ENCODE results near the gene SRD5A2.

The SRD5A2 gene

GRCh38 chr2:31577143-31577542 lies 3.6 kb downstream of the SRD5A2 start:
- no peak for TF ChIP-seq CTCF (IDR thresholded peaks at IDR 0.05)

GRCh38 chr2:31568585-31569201 lies 12.0 kb downstream of the SRD5A2 start:
- no peak for TF ChIP-seq CTCF (IDR thresholded peaks at IDR 0.05)

GRCh38 chr2:31567679-31568078 lies 13.1 kb downstream of the SRD5A2 start:
- TF ChIP-seq CTCF (IDR thresholded peaks at IDR 0.05), result no peak

- no peak for TF ChIP-seq CTCF (IDR thresholded peaks at IDR 0.05)
Measured at GRCh38 chr2:31563273-31563839, 17.4 kb downstream of the SRD5A2 start.

GRCh38 chr2:31561823-31562222 lies 18.9 kb downstream of the SRD5A2 start:
- no peak for TF ChIP-seq CTCF (IDR thresholded peaks at IDR 0.05)

- TF ChIP-seq CTCF (IDR thresholded peaks at IDR 0.05), result no peak
Measured at GRCh38 chr2:31558401-31559295, 22.1 kb downstream of the SRD5A2 start.

- TF ChIP-seq CTCF (IDR thresholded peaks at IDR 0.05), result no peak
Measured at GRCh38 chr2:31556940-31557339, 23.8 kb downstream of the SRD5A2 start.
